HepG2 (cell line): ENCODE results near the gene UBE2O. TPM values are rescaled to one million over a fixed set of nuclear protein-coding genes. Genes with fewer than 3 reads are reported as not detected.

Experiments
- FOXA1 ChIP-seq, 2 experiments: fragments of 450-650 bp in 1 of 2; sonication (generic) in 1 of 2; formaldehyde crosslinking in 1 of 2; IDR thresholded peaks; 2 replicates each; pipeline versions ENCODE4 v1.4.0 to v1.6.1; 2016 to 2020; ENCODE audit warnings: missing genetic modification reagents in 1 of 2
- HDAC2 ChIP-seq: sonication (generic); formaldehyde crosslinking; IDR thresholded peaks from 2 replicates; pipeline ENCODE4 v1.4.0; 2020; ENCODE audit warnings: missing genetic modification reagents
- MBD4 ChIP-seq: IDR thresholded peaks from 2 replicates; pipeline ENCODE4 v1.6.1; 2012; ENCODE audit warnings: low read length, inconsistent platforms, borderline replicate concordance
- MIER3 ChIP-seq: IDR thresholded peaks from 2 replicates; pipeline ENCODE4 v1.6.1; 2016; ENCODE audit warnings: missing compliant biosample characterization, borderline replicate concordance
- NFKBIZ ChIP-seq: IDR thresholded peaks from 2 replicates; pipeline ENCODE4 v1.6.1; 2018; ENCODE audit warnings: missing genetic modification reagents, missing compliant biosample characterization
- RBFOX2 ChIP-seq: fragments of 200-400 bp; formaldehyde crosslinking; IDR thresholded peaks from 2 replicates; pipeline ENCODE4 v1.6.1; 2017; ENCODE audit warnings: low read depth, mild to moderate bottlenecking, low read length
- SRSF9 ChIP-seq: fragments of 200-400 bp; formaldehyde crosslinking; IDR thresholded peaks from 2 replicates; pipeline ENCODE4 v1.6.1; 2018; ENCODE audit warnings: borderline replicate concordance, mild to moderate bottlenecking, low read depth, low read length; ENCODE audit not compliant: insufficient read depth, poor library complexity, severe bottlenecking
- ZEB1 ChIP-seq: IDR thresholded peaks from 2 replicates; pipeline ENCODE4 v1.6.1; 2012; ENCODE audit warnings: mild to moderate bottlenecking, low read depth, inconsistent platforms; ENCODE audit not compliant: insufficient replicate concordance
- ZNF460 ChIP-seq: sonication (generic); formaldehyde crosslinking; IDR thresholded peaks from 2 replicates; pipeline ENCODE4 v1.5.1; 2020; ENCODE audit warnings: missing genetic modification reagents, mild to moderate bottlenecking, borderline replicate concordance
- ZNF501 ChIP-seq: sonication (generic); formaldehyde crosslinking; IDR thresholded peaks from 2 replicates; pipeline ENCODE4 v1.5.1; 2020; ENCODE audit warnings: mild to moderate bottlenecking, moderate library complexity, missing genetic modification reagents
- ZNF589 ChIP-seq: sonication (generic); formaldehyde crosslinking; conservative IDR thresholded peaks from 2 replicates; pipeline ENCODE4 v1.8.0; 2022; ENCODE audit warnings: mild to moderate bottlenecking, moderate library complexity, missing genetic modification reagents
- ZNF598 ChIP-seq: sonication (generic); formaldehyde crosslinking; IDR thresholded peaks from 2 replicates; pipeline ENCODE4 v1.5.1; 2020; ENCODE audit warnings: mild to moderate bottlenecking, missing genetic modification reagents, borderline replicate concordance
- polyA plus RNA-seq, 8 experiments: library from polyadenylated mRNA; depleted of rRNA in 3 of 8; stranded (reverse) in 7 of 8; unstranded in 1 of 8; fragments of >200 nt; fragmentation: Illumina TruSeq in 4 of 8; extraction: Trizol in 4 of 8; gene quantifications; 2 replicates each; pipeline versions ENCODE4 v1.2.1 to v1.2.3, GENCODE V29; 2011 to 2016; ENCODE audit warnings: low read depth in 4 of 8, missing spikeins in 1 of 8, mixed read lengths in 1 of 8; ENCODE audit not compliant: insufficient read depth in 1 of 8
- total RNA-seq, 5 experiments: library from RNA; depleted of rRNA; stranded (reverse); fragments of >200 nt; fragmentation: Illumina TruSeq; extraction: Trizol; gene quantifications; 2 replicates each; pipeline ENCODE4 v1.2.3, GENCODE V29; 2016; ENCODE audit warnings: low read depth in 1 of 5
- TF ChIP-seq, protein P1 (sequence below): sonication (generic); formaldehyde crosslinking; IDR thresholded peaks from 2 replicates; pipeline ENCODE4 v1.4.0; 2020; ENCODE audit warnings: missing genetic modification reagents
- TF ChIP-seq, protein P2 (sequence below): IDR thresholded peaks from 2 replicates; pipeline ENCODE4 v1.6.1; 2016; ENCODE audit warnings: mild to moderate bottlenecking, missing biosample characterization, missing genetic modification reagents
- TF ChIP-seq, protein P3 (sequence below): sonication (generic); formaldehyde crosslinking; IDR thresholded peaks from 2 replicates; pipeline ENCODE4 v1.4.0; 2020; ENCODE audit warnings: mild to moderate bottlenecking, missing genetic modification reagents, borderline replicate concordance
- TF ChIP-seq, protein P4 (sequence below): sonication (generic); formaldehyde crosslinking; IDR thresholded peaks from 2 replicates; pipeline ENCODE4 v1.8.0; 2022; ENCODE audit warnings: missing genetic modification reagents, mild to moderate bottlenecking, inconsistent platforms, borderline replicate concordance
- TF ChIP-seq, protein P5 (sequence below): sonication (generic); formaldehyde crosslinking; conservative IDR thresholded peaks from 2 replicates; pipeline ENCODE4 v1.8.0; 2022; ENCODE audit warnings: low read depth, missing genetic modification reagents
- TF ChIP-seq, protein P6 (sequence below): sonication (generic); formaldehyde crosslinking; IDR thresholded peaks from 2 replicates; pipeline ENCODE4 v1.4.0; 2020; ENCODE audit warnings: missing genetic modification reagents

UBE2O gene
- total and polyA plus RNA-seq, 2 of the 13 experiments (the other 11 are each of a cell fraction or from before 2014, with no cell fraction given): 21.5 to 23.5 TPM

DNA sequence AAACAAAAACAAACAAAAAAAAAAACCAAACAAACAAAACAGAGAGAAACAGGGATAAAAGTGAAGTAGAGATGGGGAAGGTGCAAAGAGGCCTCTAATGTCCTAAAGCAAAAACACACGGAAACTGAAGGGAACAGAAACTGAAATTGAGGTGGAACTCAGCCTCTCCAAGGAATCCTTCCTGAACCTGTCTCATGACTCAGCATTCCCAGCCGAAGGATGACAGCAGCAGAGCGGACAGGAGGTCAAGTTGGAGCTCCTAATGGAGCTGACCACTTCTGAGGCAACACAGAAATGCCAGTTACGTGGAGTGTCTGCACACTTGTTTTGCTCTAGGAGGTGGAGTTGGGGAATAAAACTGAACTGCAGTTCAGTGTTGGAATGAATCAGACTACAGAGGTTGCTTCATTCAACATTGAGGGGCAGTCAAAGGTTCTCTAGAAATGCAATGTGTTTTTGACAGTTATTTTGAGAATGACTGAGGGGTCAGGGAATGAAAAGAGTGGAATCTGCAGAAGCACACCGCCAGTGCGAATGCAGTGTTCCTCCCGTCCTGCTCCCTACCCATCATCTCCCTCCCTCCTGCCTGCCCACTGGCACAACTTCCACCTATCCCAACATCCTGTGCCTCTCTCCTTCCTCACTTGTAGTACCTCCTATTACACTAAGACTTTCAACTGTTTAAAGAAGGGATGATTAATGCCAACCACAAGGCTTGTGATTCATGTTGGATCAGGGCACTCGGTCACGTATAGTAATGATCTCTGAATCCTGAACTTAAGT is 6.3 kb downstream of the UBE2O start (continued):
- TF ChIP-seq SRSF9 (no peak), FOXA1 (IDR thresholded peaks at IDR 0.05) (no peak), FOXA1 (CRISPR knock-in tag; IDR thresholded peaks at IDR 0.05) (no peak), ZNF598 (CRISPR knock-in tag) (no peak), MBD4 (no peak), ZNF460 (CRISPR knock-in tag) (no peak), MIER3 (CRISPR knock-in tag) (no peak), NFKBIZ (no peak), ZNF589 (CRISPR knock-in tag) (no peak), RBFOX2 (0 out of 2 replicates have a peak, but pooled peaks have one; percentile 15), HDAC2 (no peak), ZEB1 (no peak), ZNF501 (CRISPR knock-in tag) (no peak)
- TF ChIP-seq, protein P1, sequence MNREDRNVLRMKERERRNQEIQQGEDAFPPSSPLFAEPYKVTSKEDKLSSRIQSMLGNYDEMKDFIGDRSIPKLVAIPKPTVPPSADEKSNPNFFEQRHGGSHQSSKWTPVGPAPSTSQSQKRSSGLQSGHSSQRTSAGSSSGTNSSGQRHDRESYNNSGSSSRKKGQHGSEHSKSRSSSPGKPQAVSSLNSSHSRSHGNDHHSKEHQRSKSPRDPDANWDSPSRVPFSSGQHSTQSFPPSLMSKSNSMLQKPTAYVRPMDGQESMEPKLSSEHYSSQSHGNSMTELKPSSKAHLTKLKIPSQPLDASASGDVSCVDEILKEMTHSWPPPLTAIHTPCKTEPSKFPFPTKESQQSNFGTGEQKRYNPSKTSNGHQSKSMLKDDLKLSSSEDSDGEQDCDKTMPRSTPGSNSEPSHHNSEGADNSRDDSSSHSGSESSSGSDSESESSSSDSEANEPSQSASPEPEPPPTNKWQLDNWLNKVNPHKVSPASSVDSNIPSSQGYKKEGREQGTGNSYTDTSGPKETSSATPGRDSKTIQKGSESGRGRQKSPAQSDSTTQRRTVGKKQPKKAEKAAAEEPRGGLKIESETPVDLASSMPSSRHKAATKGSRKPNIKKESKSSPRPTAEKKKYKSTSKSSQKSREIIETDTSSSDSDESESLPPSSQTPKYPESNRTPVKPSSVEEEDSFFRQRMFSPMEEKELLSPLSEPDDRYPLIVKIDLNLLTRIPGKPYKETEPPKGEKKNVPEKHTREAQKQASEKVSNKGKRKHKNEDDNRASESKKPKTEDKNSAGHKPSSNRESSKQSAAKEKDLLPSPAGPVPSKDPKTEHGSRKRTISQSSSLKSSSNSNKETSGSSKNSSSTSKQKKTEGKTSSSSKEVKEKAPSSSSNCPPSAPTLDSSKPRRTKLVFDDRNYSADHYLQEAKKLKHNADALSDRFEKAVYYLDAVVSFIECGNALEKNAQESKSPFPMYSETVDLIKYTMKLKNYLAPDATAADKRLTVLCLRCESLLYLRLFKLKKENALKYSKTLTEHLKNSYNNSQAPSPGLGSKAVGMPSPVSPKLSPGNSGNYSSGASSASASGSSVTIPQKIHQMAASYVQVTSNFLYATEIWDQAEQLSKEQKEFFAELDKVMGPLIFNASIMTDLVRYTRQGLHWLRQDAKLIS (CRISPR knock-in tag): no peak
- TF ChIP-seq, protein P2, sequence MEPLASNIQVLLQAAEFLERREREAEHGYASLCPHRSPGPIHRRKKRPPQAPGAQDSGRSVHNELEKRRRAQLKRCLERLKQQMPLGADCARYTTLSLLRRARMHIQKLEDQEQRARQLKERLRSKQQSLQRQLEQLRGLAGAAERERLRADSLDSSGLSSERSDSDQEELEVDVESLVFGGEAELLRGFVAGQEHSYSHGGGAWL: no peak
- TF ChIP-seq, protein P3, sequence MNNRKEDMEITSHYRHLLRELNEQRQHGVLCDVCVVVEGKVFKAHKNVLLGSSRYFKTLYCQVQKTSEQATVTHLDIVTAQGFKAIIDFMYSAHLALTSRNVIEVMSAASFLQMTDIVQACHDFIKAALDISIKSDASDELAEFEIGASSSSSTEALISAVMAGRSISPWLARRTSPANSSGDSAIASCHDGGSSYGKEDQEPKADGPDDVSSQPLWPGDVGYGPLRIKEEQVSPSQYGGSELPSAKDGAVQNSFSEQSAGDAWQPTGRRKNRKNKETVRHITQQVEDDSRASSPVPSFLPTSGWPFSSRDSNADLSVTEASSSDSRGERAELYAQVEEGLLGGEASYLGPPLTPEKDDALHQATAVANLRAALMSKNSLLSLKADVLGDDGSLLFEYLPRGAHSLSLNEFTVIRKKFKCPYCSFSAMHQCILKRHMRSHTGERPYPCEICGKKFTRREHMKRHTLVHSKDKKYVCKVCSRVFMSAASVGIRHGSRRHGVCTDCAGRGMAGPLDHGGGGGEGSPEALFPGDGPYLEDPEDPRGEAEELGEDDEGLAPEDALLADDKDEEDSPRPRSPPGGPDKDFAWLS (CRISPR knock-in tag): no peak
- TF ChIP-seq, protein P4, sequence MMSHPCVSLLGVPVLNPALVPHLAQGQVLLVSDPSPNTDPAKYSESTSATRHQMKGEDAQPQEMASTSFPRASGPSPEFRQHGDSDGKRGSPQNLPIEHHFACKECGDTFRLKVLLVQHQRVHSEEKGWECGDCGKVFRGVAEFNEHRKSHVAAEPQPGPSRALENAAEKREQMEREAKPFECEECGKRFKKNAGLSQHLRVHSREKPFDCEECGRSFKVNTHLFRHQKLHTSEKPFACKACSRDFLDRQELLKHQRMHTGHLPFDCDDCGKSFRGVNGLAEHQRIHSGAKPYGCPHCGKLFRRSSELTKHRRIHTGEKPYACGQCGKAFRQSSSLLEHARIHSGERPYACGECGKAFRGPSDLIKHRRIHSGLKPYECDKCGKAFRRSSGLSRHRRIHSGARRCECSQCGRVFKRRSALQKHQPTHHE: no peak
- TF ChIP-seq, protein P5, sequence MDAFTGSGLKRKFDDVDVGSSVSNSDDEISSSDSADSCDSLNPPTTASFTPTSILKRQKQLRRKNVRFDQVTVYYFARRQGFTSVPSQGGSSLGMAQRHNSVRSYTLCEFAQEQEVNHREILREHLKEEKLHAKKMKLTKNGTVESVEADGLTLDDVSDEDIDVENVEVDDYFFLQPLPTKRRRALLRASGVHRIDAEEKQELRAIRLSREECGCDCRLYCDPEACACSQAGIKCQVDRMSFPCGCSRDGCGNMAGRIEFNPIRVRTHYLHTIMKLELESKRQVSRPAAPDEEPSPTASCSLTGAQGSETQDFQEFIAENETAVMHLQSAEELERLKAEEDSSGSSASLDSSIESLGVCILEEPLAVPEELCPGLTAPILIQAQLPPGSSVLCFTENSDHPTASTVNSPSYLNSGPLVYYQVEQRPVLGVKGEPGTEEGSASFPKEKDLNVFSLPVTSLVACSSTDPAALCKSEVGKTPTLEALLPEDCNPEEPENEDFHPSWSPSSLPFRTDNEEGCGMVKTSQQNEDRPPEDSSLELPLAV (CRISPR knock-in tag): no peak
- TF ChIP-seq, protein P6, sequence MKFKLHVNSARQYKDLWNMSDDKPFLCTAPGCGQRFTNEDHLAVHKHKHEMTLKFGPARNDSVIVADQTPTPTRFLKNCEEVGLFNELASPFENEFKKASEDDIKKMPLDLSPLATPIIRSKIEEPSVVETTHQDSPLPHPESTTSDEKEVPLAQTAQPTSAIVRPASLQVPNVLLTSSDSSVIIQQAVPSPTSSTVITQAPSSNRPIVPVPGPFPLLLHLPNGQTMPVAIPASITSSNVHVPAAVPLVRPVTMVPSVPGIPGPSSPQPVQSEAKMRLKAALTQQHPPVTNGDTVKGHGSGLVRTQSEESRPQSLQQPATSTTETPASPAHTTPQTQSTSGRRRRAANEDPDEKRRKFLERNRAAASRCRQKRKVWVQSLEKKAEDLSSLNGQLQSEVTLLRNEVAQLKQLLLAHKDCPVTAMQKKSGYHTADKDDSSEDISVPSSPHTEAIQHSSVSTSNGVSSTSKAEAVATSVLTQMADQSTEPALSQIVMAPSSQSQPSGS (CRISPR knock-in tag): no peak
